SK-N-SH (cell line): Measurements from ENCODE around the gene TNRC6C. TPM values are rescaled to one million over a fixed set of nuclear protein-coding genes. Genes with fewer than 3 reads are reported as not detected.
A peak's percentile ranks its signal among the peaks of the same experiment; 100 is the strongest.

Experiments used
- CTCF ChIA-PET: fragments of 300-600, 350-600 bp; formaldehyde crosslinking; extraction: SDS; loops from one replicate; lab custom pipeline; 2021; lab: Yijun Ruan, JAX
- POLR2A ChIA-PET: fragments of 350-600 bp; sonication (Branson Sonifier 250); formaldehyde crosslinking; extraction: SDS; loops from one replicate; lab custom pipeline; 2020; ENCODE audit warnings: antibody characterized with exemption, inconsistent platforms; lab: Yijun Ruan, JAX
- DNase-seq: peaks from one replicate; pipeline ENCODE4 v3.0.0; 2012
- H2AFZ ChIP-seq: fragments of 200-600 bp; sonication (generic); 2 replicates; pipeline ENCODE4 v1.8.1; 2016; ENCODE audit warnings: antibody characterized with exemption, mild to moderate bottlenecking, low read depth
- H3F3A ChIP-seq: fragments of 200-600 bp; sonication (generic); replicated peaks from 2 replicates; pipeline ENCODE3; 2016; ENCODE audit warnings: antibody characterized with exemption, mild to moderate bottlenecking; ENCODE audit not compliant: insufficient read depth
- H3K27ac ChIP-seq, 2 experiments: fragments of 200-500 bp in 1 of 2; fragments of 200-600 bp in 1 of 2; sonication (Bioruptor generic) in 1 of 2; sonication (generic), shearing (Covaris generic) in 1 of 2; 2 replicates each; pipeline versions ENCODE4 v1.5.1 to v1.6.1; 2014 to 2016; ENCODE audit warnings: low read depth in 2 of 2, inconsistent platforms in 1 of 2, low read length in 1 of 2, mild to moderate bottlenecking in 1 of 2, mixed read lengths in 1 of 2
- H3K27me3 ChIP-seq: fragments of 200-600 bp; sonication (generic), shearing (Covaris generic); 2 replicates; pipeline ENCODE4 v1.6.1; 2016; ENCODE audit warnings: mixed run types; ENCODE audit not compliant: insufficient read depth
- H3K36me3 ChIP-seq, 2 experiments: fragments of 200-500 bp in 1 of 2; fragments of 200-600 bp in 1 of 2; sonication (Bioruptor generic) in 1 of 2; sonication (generic) in 1 of 2; replicated peaks in 1 of 2; 2 replicates each; pipeline versions ENCODE3 to v1.5.1; 2014 to 2016; ENCODE audit warnings: low read length in 1 of 2, mild to moderate bottlenecking in 1 of 2; ENCODE audit not compliant: insufficient read depth in 2 of 2, control insufficient read depth in 1 of 2
- H3K4me1 ChIP-seq, 2 experiments: fragments of 200-500 bp in 1 of 2; fragments of 200-600 bp in 1 of 2; sonication (Bioruptor generic) in 1 of 2; sonication (generic), shearing (Covaris generic) in 1 of 2; 2 replicates each; pipeline versions ENCODE4 v1.5.1 to v1.6.1; 2014 to 2016; ENCODE audit warnings: low read depth in 1 of 2, low read length in 1 of 2, mixed run types in 1 of 2; ENCODE audit not compliant: insufficient read depth in 2 of 2, control insufficient read depth in 1 of 2
- H3K4me2 ChIP-seq: fragments of 200-600 bp; sonication (generic), shearing (Covaris generic); 2 replicates; pipeline ENCODE4 v1.6.1; 2017; ENCODE audit warnings: mixed run types
- H3K4me3 ChIP-seq, 2 experiments: fragments of 200-500 bp in 1 of 2; fragments of 200-600 bp in 1 of 2; sonication (Bioruptor generic) in 1 of 2; sonication (generic), shearing (Covaris generic) in 1 of 2; 2 replicates each; pipeline versions ENCODE4 v1.5.1 to v1.8.1; 2014 to 2016; ENCODE audit warnings: low read depth in 2 of 2, inconsistent platforms in 1 of 2, low read length in 1 of 2, mild to moderate bottlenecking in 1 of 2, mixed read lengths in 1 of 2, moderate library complexity in 1 of 2
- H3K79me2 ChIP-seq: fragments of 200-600 bp; sonication (generic); 2 replicates; pipeline ENCODE4 v1.8.1; 2017; ENCODE audit warnings: mild to moderate bottlenecking; ENCODE audit not compliant: insufficient read depth
- H3K9ac ChIP-seq: fragments of 200-600 bp; sonication (generic); 2 replicates; pipeline ENCODE4 v1.6.1; 2017; ENCODE audit warnings: mixed run types
- H3K9me2 ChIP-seq: fragments of 200-600 bp; sonication (generic); 2 replicates; pipeline ENCODE4 v1.6.1; 2017; ENCODE audit warnings: mixed run types
- H3K9me3 ChIP-seq: fragments of 200-600 bp; sonication (generic); 2 replicates; pipeline ENCODE4 v1.6.1; 2017; ENCODE audit warnings: mixed run types, mild to moderate bottlenecking, moderate library complexity
- H4K20me1 ChIP-seq: fragments of 200-600 bp; sonication (generic); 2 replicates; pipeline ENCODE4 v1.6.1; 2017; ENCODE audit warnings: mild to moderate bottlenecking, mixed run types; ENCODE audit not compliant: insufficient read depth
- ELF1 ChIP-seq: IDR thresholded peaks from 2 replicates; pipeline ENCODE4 v1.4.0; 2012
- EP300 ChIP-seq, 2 experiments: IDR thresholded peaks; 2 replicates each; pipeline versions ENCODE4 v1.4.0 to v1.6.1; 2012; ENCODE audit warnings: borderline replicate concordance in 1 of 2, low read depth in 1 of 2, low read length in 1 of 2
- FOSL2 ChIP-seq: IDR thresholded peaks from 2 replicates; pipeline ENCODE4 v1.4.0; 2012; ENCODE audit warnings: low read depth, mild to moderate bottlenecking, moderate library complexity, borderline replicate concordance
- FOXM1 ChIP-seq: IDR thresholded peaks from 2 replicates; pipeline ENCODE4 v1.4.0; 2012; ENCODE audit warnings: low read depth, mild to moderate bottlenecking
- GABPA ChIP-seq: IDR thresholded peaks from 2 replicates; pipeline ENCODE4 v1.4.0; 2012; ENCODE audit warnings: low read depth, mild to moderate bottlenecking
- GATA2 ChIP-seq: sonication (generic); formaldehyde crosslinking; IDR thresholded peaks from 2 replicates; pipeline ENCODE4 v1.5.0; 2020; ENCODE audit warnings: mild to moderate bottlenecking, missing genetic modification reagents
- NRF1 ChIP-seq: IDR thresholded peaks from 2 replicates; pipeline ENCODE4 v1.6.1; 2012; ENCODE audit warnings: low read depth, mild to moderate bottlenecking, low read length
- POLR2AphosphoS5 ChIP-seq: IDR thresholded peaks from 2 replicates; pipeline ENCODE4 v1.6.1; 2012; ENCODE audit warnings: low read depth, low read length
- RAD21 ChIP-seq: IDR thresholded peaks from 2 replicates; pipeline ENCODE4 v1.6.1; 2012; ENCODE audit warnings: mild to moderate bottlenecking, low read length
- RFX5 ChIP-seq: IDR thresholded peaks from 2 replicates; pipeline ENCODE4 v1.6.1; 2012; ENCODE audit warnings: mild to moderate bottlenecking, improper control_type of control experiment, low read length
- SIN3A ChIP-seq: IDR thresholded peaks from 2 replicates; pipeline ENCODE4 v1.6.1; 2012; ENCODE audit warnings: low read depth, mild to moderate bottlenecking, low read length, moderate library complexity, borderline replicate concordance
- SMC3 ChIP-seq: IDR thresholded peaks from 2 replicates; pipeline ENCODE4 v1.6.1; 2012; ENCODE audit warnings: low read depth, low read length, improper control_type of control experiment
- WGBS: methylation state at CpG from one replicate; pipeline ENCODE4 v1.1.6; 2017; ENCODE audit warnings: low lambda C conversion rate; 5-methylcytosine and 5-hydroxymethylcytosine counted together
- polyA plus RNA-seq, 3 experiments: library from polyadenylated mRNA; depleted of rRNA; stranded (reverse); fragments of >200 nt; gene quantifications; 2 replicates each; pipeline ENCODE4 v1.2.3, GENCODE V29; 2012
- TF ChIP-seq, protein P1 (sequence below): IDR thresholded peaks from 2 replicates; pipeline ENCODE4; 2012
- TF ChIP-seq, protein P2 (sequence below): fragments of 150-350 bp; IDR thresholded peaks from 2 replicates; pipeline ENCODE4 v1.6.1; 2016; ENCODE audit warnings: mild to moderate bottlenecking, low read depth, low read length
- TF ChIP-seq, protein P3 (sequence below): IDR thresholded peaks from 2 replicates; pipeline ENCODE4 v1.6.1; 2012; ENCODE audit warnings: mild to moderate bottlenecking, low read depth, low read length, moderate library complexity

Gene TNRC6C
- polyA plus RNA-seq, 1 of the 3 experiments (the other 2 are of a cell fraction), result 2.2 TPM

DNA sequence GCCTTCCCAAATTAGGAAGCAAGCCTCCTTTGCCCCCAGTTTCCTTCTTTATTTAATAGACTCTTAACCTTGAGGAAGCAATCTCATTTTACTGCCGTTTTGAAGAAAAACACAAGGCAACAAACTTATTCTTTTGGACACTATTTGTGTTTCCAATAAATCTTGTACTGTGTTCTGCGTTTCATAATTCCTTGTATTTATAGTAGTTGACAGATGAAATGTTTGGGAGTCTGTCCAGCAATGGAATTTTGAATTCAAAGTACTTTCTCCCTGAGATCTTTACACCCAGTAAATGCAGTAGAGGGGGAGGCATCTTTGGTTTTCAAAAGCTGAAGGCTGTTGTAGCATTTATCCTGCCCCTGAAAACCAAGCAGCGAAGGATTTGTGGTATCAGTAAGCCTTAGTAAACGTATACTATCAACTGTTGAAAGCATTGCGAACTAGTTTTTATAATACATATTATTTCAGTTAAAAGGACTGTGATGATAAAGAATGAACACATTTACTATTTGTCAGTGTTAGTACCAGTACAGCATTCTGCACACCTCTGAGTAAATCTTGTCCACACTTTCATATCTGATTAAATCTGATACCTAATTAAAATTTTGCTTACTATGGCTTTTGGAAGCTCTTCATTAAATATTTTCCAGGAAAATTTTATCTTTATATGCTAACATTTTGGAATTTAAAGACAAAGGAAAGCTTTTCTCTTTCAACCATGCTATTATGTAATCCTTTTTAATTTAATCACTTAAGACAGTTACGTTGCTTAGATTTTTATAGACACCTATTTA, 83.1 kb downstream of the TNRC6C start (continued):
- TF ChIP-seq EP300 (IDR thresholded peaks at IDR 0.05; ENCODE audit: borderline replicate concordance in 1 of 2, low read depth in 1 of 2, low read length in 1 of 2), result peak in 1 of 2 experiments; percentile 66; a peak in 1 of 4 replicates
- TF ChIP-seq FOSL2, result no peak
- no peak for TF ChIP-seq GABPA
- TF ChIP-seq, protein P1, sequence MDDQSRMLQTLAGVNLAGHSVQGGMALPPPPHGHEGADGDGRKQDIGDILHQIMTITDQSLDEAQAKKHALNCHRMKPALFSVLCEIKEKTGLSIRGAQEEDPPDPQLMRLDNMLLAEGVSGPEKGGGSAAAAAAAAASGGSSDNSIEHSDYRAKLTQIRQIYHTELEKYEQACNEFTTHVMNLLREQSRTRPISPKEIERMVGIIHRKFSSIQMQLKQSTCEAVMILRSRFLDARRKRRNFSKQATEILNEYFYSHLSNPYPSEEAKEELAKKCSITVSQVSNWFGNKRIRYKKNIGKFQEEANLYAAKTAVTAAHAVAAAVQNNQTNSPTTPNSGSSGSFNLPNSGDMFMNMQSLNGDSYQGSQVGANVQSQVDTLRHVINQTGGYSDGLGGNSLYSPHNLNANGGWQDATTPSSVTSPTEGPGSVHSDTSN, result peak; percentile 59
- no peak for TF ChIP-seq SMC3

DNA sequence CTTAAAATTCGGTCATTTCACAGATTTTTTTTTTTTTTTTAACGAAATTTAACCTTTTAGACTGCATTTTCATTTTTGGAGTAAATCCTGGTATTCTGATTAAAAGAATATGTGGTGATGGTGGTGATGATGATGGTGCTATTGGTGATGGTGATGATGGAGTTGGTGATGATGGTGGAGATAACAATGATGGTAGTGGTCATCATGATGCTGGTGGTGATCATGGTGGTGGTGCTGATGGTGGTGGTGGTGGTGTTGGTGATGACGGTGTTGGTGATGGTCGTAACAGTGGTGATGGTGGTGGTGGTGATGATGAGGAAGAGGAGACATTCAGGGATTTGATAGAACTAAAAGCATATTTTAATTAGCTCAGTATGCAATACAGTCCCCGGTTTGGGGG, 84.0 kb downstream of the TNRC6C start:
- H3K9ac ChIP-seq, result no peak overlapping the region
- ChIA-PET CTCF (interaction anchor here (0.7 to 4.2 kb wide), 6 partner anchors 21 to 379 kb away, joined by 3 to 49 read pairs (median 10); no protein-coding TSS in a partner anchor), POLR2A (no interaction called here)
- H3K27ac ChIP-seq, result peak overlapping the region; percentile 89 to 100
- peaks cover 59% of the 10 kb centered on the region for H3K79me2 ChIP-seq
- H4K20me1 ChIP-seq, result no peaks in the 10 kb centered on the region
- H2AFZ ChIP-seq, result peak overlapping the region; percentile 87; the same call in 1 of the 2 replicates
- H3F3A ChIP-seq, result peaks cover 27% of the 10 kb centered on the region
- TF ChIP-seq GABPA (no peak), GATA2 (CRISPR knock-in tag) (no peak), POLR2AphosphoS5 (no peak), FOXM1 (no peak)
- TF ChIP-seq, protein P1, result no peak
- TF ChIP-seq, protein P2, sequence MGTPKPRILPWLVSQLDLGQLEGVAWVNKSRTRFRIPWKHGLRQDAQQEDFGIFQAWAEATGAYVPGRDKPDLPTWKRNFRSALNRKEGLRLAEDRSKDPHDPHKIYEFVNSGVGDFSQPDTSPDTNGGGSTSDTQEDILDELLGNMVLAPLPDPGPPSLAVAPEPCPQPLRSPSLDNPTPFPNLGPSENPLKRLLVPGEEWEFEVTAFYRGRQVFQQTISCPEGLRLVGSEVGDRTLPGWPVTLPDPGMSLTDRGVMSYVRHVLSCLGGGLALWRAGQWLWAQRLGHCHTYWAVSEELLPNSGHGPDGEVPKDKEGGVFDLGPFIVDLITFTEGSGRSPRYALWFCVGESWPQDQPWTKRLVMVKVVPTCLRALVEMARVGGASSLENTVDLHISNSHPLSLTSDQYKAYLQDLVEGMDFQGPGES, result no peak
- H3K4me2 ChIP-seq, result peak overlapping the region; percentile 92; the same call in 1 of the 2 replicates
- WGBS, result 93% methylated on average over 5 of the region's 5 CpGs
- DNase-seq, result no peak
- H3K36me3 ChIP-seq, result peaks cover 13 to 16% of the 10 kb centered on the region in 2 experiments
- H3K27me3 ChIP-seq, result no peaks in the 10 kb centered on the region
- peaks cover 7 to 43% of the 10 kb centered on the region in 2 experiments; a peak in 2 of 4 replicates for H3K4me1 ChIP-seq
- H3K9me3 ChIP-seq, result no peaks in the 10 kb centered on the region
- H3K4me3 ChIP-seq, result no peak overlapping the region
- H3K9me2 ChIP-seq, result no peaks in the 10 kb centered on the region

DNA sequence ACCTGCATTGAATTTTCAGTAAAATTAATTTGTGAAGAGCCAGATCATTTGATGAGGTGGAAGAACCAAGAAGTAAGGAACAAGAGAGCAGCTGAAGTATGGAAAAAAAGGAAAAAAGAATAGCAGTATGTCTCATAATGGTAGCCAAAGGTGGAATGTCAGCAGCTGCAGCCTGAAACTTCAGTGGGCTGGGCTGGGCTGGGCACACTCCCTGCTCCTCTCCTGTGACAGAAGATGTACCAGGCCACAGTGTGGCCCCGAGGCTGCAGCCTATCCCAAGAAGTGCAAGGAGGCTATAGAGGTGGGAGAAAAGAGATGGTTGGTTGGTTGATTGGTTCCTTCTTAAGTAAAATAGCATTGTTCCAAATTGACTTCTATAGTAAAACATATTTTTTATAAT, 84.5 kb downstream of the TNRC6C start:
- ChIA-PET CTCF (interaction anchor here (0.7 to 4.2 kb wide), 5 partner anchors 23 to 379 kb away, joined by 3 to 43 read pairs (median 4); no protein-coding TSS in a partner anchor), POLR2A (no interaction called here)
- Histone ChIP-seq H3K27me3 (no peaks in the 10 kb centered on the region), H3K79me2 (peaks cover 64% of the 10 kb centered on the region), H3F3A (peaks cover 29% of the 10 kb centered on the region), H2AFZ (no peak overlapping the region), H4K20me1 (no peaks in the 10 kb centered on the region), H3K4me3 (no peak overlapping the region), H3K4me1 (peaks cover 7 to 43% of the 10 kb centered on the region in 2 experiments; a peak in 2 of 4 replicates), H3K27ac (no peak overlapping the region; a peak in 1 of 4 replicates), H3K9me3 (no peaks in the 10 kb centered on the region), H3K4me2 (no peak overlapping the region), H3K9ac (no peak overlapping the region), H3K36me3 (peaks cover 17 to 19% of the 10 kb centered on the region in 2 experiments), H3K9me2 (no peaks in the 10 kb centered on the region)
- WGBS, result 96% methylated on average over 1 of the region's 1 CpG
- no peak for DNase-seq
- TF ChIP-seq FOSL2 (no peak), NRF1 (no peak), RFX5 (no peak), ELF1 (no peak), RAD21 (no peak), SIN3A (no peak)
- TF ChIP-seq, protein P3, sequence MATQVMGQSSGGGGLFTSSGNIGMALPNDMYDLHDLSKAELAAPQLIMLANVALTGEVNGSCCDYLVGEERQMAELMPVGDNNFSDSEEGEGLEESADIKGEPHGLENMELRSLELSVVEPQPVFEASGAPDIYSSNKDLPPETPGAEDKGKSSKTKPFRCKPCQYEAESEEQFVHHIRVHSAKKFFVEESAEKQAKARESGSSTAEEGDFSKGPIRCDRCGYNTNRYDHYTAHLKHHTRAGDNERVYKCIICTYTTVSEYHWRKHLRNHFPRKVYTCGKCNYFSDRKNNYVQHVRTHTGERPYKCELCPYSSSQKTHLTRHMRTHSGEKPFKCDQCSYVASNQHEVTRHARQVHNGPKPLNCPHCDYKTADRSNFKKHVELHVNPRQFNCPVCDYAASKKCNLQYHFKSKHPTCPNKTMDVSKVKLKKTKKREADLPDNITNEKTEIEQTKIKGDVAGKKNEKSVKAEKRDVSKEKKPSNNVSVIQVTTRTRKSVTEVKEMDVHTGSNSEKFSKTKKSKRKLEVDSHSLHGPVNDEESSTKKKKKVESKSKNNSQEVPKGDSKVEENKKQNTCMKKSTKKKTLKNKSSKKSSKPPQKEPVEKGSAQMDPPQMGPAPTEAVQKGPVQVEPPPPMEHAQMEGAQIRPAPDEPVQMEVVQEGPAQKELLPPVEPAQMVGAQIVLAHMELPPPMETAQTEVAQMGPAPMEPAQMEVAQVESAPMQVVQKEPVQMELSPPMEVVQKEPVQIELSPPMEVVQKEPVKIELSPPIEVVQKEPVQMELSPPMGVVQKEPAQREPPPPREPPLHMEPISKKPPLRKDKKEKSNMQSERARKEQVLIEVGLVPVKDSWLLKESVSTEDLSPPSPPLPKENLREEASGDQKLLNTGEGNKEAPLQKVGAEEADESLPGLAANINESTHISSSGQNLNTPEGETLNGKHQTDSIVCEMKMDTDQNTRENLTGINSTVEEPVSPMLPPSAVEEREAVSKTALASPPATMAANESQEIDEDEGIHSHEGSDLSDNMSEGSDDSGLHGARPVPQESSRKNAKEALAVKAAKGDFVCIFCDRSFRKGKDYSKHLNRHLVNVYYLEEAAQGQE, result no peak
- TF ChIP-seq, protein P1, result no peak
